Activated CD4-positive, CD25-positive, alpha-beta regulatory T cell (primary cell): ENCODE measurements around the gene HGFAC.
"Not testable (repeated sequence)": the region's sequence is repeated elsewhere in the genome, so short reads cannot be mapped to it uniquely, and the experiment has no call there.

Experiments used
- DNase-seq, 4 experiments: peaks; one replicate each; lab custom pipeline; 2025; lab: John Stamatoyannopoulos, UW

HGFAC gene

DNA sequence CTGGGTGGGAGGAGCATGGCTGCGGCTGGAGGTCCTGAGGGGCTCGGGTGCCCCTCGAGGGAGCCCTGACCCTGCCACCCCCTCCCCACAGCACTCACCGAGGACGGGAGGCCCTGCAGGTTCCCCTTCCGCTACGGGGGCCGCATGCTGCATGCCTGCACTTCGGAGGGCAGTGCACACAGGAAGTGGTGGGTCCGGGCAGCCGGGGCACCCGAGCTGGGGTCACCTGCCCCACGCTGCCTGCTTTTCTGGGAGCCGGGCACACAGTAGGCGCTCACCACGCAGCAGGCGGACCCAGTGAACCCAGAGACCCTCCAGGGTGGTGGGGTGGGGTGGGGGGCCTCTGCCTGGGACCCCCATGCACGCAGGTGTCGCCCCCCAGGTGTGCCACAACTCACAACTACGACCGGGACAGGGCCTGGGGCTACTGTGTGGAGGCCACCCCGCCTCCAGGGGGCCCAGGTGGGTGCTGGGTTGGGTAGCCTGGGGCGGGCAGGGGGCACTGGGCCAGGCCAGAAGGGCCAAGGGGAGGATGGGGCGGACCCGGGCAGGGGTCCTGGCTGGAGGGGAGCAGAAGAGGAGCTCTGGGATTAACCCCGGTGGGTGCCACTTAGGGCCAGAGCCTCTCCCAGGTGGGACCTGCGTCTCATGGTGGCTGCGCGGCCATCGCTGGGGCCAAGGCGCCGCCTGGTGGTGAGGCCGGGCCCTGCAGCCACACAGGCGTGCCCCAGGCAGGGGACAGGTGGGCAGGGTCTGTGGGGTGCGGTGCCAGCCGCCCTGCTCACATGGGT is 1.4 kb downstream of the HGFAC start:
- peak; percentile 37 to 59 (median 46) for DNase-seq

DNA sequence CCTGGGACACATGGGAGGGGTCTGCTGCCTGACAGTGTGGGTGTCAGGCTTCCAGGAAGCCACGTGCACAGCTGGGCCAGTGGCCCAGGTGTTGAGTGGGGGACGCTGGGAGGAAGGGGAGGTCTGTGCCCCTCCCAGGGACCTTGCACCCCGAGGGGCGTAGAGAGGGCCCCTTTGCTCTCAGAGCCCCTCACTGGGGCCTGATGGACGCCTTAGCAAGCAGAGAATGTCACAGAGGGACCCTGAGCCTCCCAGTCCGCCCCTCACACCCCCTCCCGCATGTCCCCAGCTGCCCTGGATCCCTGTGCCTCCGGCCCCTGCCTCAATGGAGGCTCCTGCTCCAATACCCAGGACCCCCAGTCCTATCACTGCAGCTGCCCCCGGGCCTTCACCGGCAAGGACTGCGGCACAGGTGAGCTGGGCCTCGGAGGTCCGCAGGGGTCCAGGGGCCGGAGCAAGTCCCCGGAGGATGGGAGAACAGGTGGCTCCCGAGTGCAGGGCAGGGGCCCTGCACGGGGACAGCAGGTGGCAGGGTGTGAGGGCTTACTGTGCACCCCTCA is 2.1 kb downstream of the HGFAC start:
- DNase-seq: no peak

- DNase-seq: no peak
Observed at GRCh38 chr4:3444351-3445110, 2.8 kb downstream of the HGFAC start.

DNA sequence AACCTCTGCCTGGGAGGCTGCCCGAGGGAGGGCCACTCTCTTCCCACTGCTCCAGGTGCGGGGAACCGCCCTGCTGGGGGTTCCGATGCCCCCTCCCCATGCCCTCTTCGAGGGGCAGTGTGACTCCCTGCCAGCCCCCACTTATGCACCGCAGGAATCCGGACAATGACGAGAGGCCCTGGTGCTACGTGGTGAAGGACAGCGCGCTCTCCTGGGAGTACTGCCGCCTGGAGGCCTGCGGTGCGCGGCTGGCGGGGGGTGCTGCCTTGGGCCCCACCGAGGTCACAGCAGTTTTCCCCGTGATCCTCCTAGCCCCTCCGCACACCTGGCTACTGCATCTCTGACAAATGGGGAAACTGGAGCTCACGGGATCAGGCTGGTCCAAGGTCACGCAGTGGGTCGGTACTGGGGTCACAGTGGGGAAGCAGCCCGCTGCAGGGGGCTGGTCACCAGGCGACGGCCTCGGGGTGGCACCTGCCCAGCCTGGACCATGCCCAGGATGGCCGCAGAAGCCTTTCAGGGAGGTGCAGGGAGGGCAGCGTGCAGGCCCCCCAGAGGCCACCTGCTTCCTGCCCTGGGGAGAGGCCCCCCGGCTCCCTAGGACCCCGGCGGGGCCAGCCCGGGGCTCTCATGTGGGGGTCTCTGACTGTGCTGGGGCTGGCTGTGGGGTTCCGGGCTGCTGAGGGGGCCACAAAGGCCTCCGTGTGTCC is 3.5 kb downstream of the HGFAC start:
- DNase-seq: no peak

- no peak for DNase-seq
Observed at GRCh38 chr4:3445829-3446545, 4.2 kb downstream of the HGFAC start.

DNA sequence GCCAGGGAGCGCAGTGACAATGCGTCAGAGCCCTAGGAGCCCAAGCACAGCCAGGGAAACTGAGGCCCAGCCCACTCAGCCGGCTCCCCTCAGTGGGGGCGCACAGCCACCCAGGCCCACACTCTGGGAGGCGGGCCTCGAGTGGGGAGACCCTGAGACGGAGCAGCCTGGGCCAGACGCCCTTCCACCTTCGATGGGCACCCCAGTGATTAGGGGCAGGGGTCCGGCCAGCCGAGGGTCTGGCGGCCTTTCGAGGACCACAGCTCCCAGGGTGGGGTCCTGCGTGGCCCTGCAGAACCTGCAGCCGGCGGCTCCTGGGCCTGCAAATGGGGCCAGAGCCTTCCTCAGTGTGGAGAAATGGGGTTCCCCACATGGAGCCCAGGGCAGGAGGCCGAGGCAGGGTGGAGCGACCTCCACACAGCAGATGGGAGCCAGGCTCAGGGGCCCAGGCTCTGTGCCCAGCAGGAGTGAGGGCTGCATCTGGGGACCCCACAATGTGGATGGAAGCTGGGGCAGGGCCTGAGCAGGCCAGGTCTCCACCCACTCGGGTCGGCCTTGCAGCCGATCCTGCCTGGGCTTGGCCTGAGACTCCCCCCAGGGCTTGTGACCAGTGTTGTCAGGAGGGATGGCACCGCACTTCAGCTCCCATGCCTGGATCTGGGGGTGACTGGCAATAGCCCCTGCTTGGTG is 5.0 kb downstream of the HGFAC start:
- no peak for DNase-seq

DNA sequence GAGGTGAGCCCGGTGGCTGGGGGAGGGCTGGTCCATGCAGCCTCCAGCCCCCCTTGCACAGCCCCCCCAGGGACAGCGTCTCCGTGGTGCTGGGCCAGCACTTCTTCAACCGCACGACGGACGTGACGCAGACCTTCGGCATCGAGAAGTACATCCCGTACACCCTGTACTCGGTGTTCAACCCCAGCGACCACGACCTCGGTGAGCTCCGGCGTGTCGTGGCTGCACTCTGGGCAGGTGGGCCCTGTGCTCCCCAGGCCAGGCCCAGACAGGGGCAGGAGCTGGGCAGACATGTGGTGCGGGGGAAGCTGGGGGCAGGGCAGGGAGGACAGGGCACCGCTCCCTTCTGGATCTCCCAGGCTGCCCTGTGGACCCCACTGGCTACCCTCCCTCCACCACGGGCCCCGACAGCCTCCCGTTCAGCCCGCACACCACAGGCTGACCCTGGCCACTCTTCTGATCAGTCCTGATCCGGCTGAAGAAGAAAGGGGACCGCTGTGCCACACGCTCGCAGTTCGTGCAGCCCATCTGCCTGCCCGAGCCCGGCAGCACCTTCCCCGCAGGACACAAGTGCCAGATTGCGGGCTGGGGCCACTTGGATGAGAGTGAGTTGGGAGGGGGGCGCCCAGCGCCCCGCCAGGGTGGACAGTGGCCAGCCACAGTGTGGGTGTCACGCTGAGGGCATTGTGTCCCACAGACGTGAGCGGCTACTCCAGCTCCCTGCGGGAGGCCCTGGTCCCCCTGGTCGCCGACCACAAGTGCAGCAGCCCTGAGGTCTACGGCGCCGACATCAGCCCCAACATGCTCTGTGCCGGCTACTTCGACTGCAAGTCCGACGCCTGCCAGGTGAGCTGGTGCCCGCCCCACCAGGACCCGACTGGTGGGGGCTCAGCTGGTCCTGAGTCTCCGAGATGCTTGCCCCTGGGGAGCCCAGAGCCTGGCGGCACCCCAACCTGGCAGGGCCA is 5.9 kb downstream of the HGFAC start:
- DNase-seq: no peak

- DNase-seq: no peak
Observed at GRCh38 chr4:3449047-3449573, 7.3 kb downstream of the HGFAC start.

GRCh38 chr4:3449574-3450534 is 8.1 kb downstream of the HGFAC start:
- no peak for DNase-seq

GRCh38 chr4:3450643-3451042 is 8.9 kb downstream of the HGFAC start:
- DNase-seq: no peak

DNA sequence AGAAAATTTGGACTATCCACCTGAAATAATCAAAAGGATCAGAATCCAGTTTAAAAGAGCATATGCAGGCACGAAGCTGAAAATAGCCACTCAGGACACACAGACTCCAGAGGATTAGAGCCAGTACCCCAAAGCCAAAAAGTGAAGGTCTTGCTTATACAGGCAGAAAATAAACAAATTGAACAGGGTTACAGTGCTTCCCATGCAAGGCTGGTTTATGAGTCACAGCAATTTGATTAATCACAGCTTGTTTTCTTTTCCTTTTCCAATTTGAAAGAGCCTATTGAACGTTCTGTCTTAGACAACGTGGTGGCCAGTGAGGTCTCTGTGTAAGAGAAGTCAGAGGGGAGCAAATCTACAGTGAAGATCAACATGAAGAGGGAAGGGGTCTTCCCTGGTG is 10.2 kb downstream of the HGFAC start:
- no peak for DNase-seq

- no peak for DNase-seq
Observed at GRCh38 chr4:3452376-3452775, 10.6 kb downstream of the HGFAC start.

DNA sequence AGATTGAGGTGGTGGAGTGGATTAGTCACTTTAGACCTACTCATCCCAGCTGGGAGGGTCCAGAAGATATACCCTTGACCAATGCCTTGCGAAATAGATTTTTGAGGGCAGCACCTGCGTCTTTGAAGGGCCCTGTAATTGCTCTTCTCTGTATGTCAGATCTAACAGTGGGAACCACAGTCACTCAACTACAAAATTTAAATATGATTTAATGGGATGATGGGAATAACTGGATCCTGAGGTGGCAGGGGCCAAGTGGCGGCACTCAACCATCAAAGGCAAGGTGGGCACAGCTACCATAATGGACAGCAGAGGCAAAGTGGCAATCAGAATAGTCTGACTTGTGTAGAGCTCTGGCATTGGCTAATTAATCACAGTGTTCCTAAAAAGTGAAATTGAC is 13.8 kb downstream of the HGFAC start:
- DNase-seq: not testable (repeated sequence)

DNA sequence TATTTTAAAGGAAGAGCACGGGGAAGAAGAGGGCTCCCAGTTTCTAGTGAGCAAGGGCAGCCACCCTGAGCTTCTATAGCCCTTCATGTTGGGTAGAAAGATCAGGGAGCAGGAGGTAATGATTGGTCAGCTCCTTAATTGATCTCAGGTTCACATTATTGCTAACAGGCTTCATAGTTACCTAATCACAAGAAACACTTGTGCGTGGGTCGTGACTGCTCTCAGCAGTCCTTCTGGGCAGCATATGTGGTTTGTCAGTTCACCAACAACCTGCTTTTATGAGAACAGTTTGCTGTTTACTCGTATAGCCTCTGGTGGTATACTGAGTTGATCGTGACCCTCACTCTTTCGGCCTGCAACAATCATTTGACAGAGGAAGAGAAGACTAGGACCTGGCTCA is 16.6 kb downstream of the HGFAC start:
- DNase-seq: no peak

- not testable (repeated sequence) for DNase-seq
Observed at GRCh38 chr4:3459156-3459555, 17.4 kb downstream of the HGFAC start.

GRCh38 chr4:3460926-3461325 is 19.2 kb downstream of the HGFAC start:
- DNase-seq: no peak

DNA sequence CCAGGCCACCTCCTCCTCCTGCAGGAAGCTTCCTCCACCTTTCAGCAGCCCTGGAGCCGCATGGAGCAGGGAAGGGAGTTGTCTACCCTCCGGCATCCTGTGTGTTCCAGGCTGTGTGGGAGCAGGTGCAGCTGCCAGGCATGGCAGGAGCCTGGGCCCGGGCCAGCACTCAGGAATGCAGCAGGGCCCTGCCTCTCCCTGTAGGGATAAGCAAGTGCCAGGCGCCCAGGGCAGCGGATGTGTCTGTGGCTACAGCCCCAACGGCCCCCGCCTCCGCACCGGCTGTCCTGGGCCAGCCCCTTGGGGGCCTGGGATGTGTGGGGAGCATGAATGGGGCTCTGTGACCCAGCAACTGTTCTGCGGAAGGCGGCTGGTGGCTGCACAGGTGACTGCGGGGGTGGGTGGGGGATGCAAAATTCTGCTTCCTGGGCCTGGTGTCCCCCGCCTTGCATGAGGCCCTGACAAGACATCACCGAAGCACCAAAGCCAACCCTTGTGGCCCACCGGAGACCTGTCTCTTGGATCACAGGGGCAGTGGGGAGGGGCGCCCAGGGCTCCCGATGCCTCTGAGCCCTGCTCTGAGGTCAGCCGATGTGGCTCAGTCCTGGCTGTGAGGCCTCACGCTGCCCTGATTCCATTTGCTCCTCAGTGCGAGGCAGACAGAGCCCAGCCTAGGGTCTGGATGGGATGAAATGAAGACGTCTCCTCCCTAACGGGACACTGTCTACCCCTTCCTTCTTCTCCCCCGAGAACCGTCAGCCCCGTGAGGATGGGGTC is 19.9 kb downstream of the HGFAC start:
- DNase-seq: no peak

DNA sequence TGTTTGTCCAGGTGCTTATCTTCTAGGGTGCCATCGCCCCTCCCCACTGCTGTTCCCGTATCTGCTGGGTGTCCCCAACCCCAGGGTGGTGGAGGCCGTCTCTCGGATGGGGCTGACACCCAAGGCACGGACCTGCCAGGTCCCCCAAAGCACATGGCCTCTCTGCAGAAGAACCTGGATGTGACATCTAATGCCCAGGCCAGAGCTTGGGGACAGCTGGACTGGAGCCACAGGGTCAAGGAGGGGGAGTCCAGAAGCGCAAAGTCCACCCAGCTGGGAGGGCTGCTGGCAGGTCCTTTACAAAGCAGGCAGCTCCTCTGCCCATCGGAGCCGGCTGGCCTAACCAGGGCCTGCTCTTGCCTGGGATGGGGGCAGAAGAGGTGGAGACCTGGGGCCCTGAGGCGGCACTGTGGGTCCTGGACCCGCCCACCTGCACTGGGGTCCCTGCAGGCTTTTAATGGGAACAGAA is 20.6 kb downstream of the HGFAC start:
- no peak for DNase-seq
